Nephron progenitor cell (in vitro differentiated cells): ENCODE data around the gene DNMT1.

Experiments
- DNase-seq: peaks from one replicate; pipeline ENCODE4 v3.0.0; 2021
- H3K27ac Mint-ChIP-seq: 2 replicates; pipeline ENCODE4 v1.8.0; 2021; ENCODE audit warnings: mild to moderate bottlenecking, moderate library complexity, mixed read lengths
- H3K27me3 Mint-ChIP-seq: 2 replicates; pipeline ENCODE4 v1.8.0; 2021; ENCODE audit warnings: mild to moderate bottlenecking, low read depth, mixed read lengths; ENCODE audit not compliant: poor library complexity
- H3K36me3 Mint-ChIP-seq: 2 replicates; pipeline ENCODE4 v1.8.0; 2021; ENCODE audit warnings: low read depth, mixed read lengths
- H3K4me1 Mint-ChIP-seq: 2 replicates; pipeline ENCODE4 v1.8.0; 2021; ENCODE audit warnings: mixed read lengths
- H3K4me3 Mint-ChIP-seq: 2 replicates; pipeline ENCODE4 v1.8.0; 2021; ENCODE audit warnings: mild to moderate bottlenecking, moderate library complexity, mixed read lengths
- H3K9me3 Mint-ChIP-seq: 2 replicates; pipeline ENCODE4 v1.8.0; 2021; ENCODE audit warnings: mild to moderate bottlenecking, moderate library complexity, mixed read lengths
- CTCF ChIP-seq: fragments of 200-600 bp; sonication (generic); IDR thresholded peaks from 2 replicates; pipeline ENCODE4 v1.5.0; 2021; ENCODE audit warnings: antibody characterized with exemption

Gene DNMT1

GRCh38 chr19:10149427-10149826 lies 45.3 kb downstream of the DNMT1 start:
- DNase-seq = no peak
- H3K27me3 Mint-ChIP-seq = no peaks in the 10 kb centered on the region
- H3K27ac Mint-ChIP-seq = no peak overlapping the region
- H3K4me1 Mint-ChIP-seq = no peaks in the 10 kb centered on the region
- no peak overlapping the region for H3K4me3 Mint-ChIP-seq
- H3K36me3 Mint-ChIP-seq = peaks cover 79% of the 10 kb centered on the region
- H3K9me3 Mint-ChIP-seq = no peaks in the 10 kb centered on the region
- no peak for TF ChIP-seq CTCF

GRCh38 chr19:10146142-10146541 lies 48.6 kb downstream of the DNMT1 start:
- H3K27me3 Mint-ChIP-seq = no peaks in the 10 kb centered on the region
- DNase-seq = no peak
- H3K9me3 Mint-ChIP-seq = no peaks in the 10 kb centered on the region
- TF ChIP-seq CTCF = no peak
- H3K27ac Mint-ChIP-seq = no peak overlapping the region
- H3K4me3 Mint-ChIP-seq = no peak overlapping the region
- H3K4me1 Mint-ChIP-seq = no peaks in the 10 kb centered on the region
- peaks cover 62% of the 10 kb centered on the region for H3K36me3 Mint-ChIP-seq

GRCh38 chr19:10145031-10145430 lies 49.7 kb downstream of the DNMT1 start:
- TF ChIP-seq CTCF = no peak
- DNase-seq = no peak
- no peak overlapping the region for H3K27ac Mint-ChIP-seq
- no peaks in the 10 kb centered on the region for H3K9me3 Mint-ChIP-seq
- peaks cover 59% of the 10 kb centered on the region for H3K36me3 Mint-ChIP-seq
- no peak overlapping the region for H3K4me3 Mint-ChIP-seq
- no peaks in the 10 kb centered on the region for H3K4me1 Mint-ChIP-seq
- no peaks in the 10 kb centered on the region for H3K27me3 Mint-ChIP-seq

DNA sequence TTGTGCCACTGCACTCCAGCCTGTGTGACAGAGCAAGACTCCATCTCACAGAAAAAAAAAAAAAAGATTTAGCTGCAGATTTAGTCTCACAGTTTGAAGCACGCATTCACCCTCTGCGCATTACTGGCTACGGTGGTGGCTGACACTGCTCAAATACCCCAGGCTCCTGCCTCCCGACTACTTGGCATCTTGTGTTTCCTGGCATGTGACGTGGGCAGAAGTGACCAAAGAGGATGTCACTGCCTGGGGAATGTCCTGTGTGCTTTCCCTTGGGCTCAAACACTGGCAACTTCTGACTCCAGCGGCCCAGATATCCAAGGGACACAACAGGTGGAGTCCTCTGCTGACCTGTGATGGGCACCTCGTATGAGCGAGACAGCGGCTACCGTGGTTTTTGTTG lies 50.4 kb downstream of the DNMT1 start:
- Mint-ChIP-seq H3K36me3 (peaks cover 52% of the 10 kb centered on the region), H3K27me3 (no peaks in the 10 kb centered on the region)

DNA sequence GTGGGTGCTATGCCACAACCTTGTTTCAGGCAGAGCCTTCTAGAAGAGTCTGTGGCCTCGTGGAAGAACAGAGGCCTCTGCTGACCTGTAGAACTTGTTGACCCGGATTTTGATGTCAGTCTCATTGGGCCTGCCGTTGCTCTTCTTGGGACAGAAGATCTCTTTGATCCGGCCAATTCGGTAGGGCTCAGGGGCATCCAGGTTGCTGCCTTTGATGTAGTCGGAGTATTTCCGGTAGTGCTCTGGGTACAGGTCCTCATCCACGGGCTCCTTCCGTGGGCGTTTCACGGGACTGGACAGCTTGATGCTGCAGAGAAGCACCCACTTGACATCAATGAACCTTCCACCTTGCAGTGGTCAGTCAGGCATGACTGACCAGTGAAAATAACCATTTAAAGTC lies 51.1 kb downstream of the DNMT1 start:
- TF ChIP-seq CTCF = no peak
- Mint-ChIP-seq H3K4me3 (no peak overlapping the region), H3K9me3 (no peaks in the 10 kb centered on the region), H3K27me3 (no peaks in the 10 kb centered on the region), H3K4me1 (no peaks in the 10 kb centered on the region), H3K36me3 (peaks cover 50% of the 10 kb centered on the region), H3K27ac (no peak overlapping the region)
- DNase-seq = no peak

More for the DNA sequence above, 50.4 kb downstream of the DNMT1 start:
- no peaks in the 10 kb centered on the region for H3K9me3 Mint-ChIP-seq
- no peak overlapping the region for H3K4me3 Mint-ChIP-seq
- H3K27ac Mint-ChIP-seq = no peak overlapping the region
- no peak for DNase-seq
- TF ChIP-seq CTCF = no peak
- no peaks in the 10 kb centered on the region for H3K4me1 Mint-ChIP-seq

DNA sequence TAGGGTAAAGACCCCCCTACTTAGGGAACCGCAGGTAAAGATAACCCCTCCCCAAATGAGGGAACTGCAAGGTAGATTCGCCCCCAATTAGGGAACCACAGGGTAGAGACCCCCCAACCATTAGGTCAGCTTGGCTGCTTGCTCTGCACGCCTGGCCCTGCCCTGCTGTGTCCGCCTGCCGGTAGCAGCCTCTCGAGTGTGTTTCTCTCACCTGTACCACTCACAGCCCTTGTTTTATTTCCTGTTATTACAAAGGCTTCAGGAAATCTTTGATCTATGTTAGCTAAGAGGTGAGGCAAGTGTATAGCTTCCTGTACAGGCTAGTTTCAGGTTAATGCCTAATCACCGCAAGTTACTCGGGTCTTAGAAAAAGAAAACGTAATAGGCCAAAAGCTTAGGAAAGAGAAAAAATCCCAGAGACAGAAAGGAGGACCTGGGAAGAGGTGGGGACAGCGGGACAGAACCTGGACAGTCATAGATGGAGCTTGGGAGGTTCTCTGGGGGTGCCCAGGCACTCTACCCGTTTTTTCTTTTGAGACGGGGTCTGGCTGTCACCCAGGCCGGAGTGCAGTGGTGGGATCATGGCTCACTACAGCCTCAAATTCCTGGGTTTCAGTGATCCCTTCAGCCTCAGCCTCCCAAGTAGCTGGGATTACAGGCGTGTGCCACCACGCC lies 51.9 kb downstream of the DNMT1 start:
- no peak for TF ChIP-seq CTCF
- no peak overlapping the region for H3K4me3 Mint-ChIP-seq
- no peaks in the 10 kb centered on the region for H3K27me3 Mint-ChIP-seq
- H3K27ac Mint-ChIP-seq = no peak overlapping the region
- H3K4me1 Mint-ChIP-seq = no peaks in the 10 kb centered on the region
- peaks cover 43% of the 10 kb centered on the region for H3K36me3 Mint-ChIP-seq
- no peaks in the 10 kb centered on the region for H3K9me3 Mint-ChIP-seq
- DNase-seq = no peak
